GM23338 (cell line): ENCODE measurements around the gene CBFA2T2. TPM values are rescaled to one million over a fixed set of nuclear protein-coding genes. Genes with fewer than 3 reads are reported as not detected.

ENCODE experiments used
- ATAC-seq: fragments of 200-7000 bp; cut with Tn5 transposase; 3 replicates; pipeline ENCODE4 v1.9.1; 2020
- DNase-seq: peaks from one replicate; pipeline ENCODE4 v3.0.0-alpha.2; 2015; ENCODE audit warnings: low spot score
- H2AFZ ChIP-seq: fragments of 200-600 bp; sonication (generic); 2 replicates; pipeline ENCODE4 v1.8.0; 2016; ENCODE audit warnings: antibody characterized with exemption, mild to moderate bottlenecking, moderate library complexity
- H3F3A ChIP-seq: fragments of 200-600 bp; sonication (generic); replicated peaks from 2 replicates; pipeline ENCODE4 v1.8.0; 2017; ENCODE audit warnings: antibody characterized with exemption, mixed run types, low read depth
- H3K27ac ChIP-seq: fragments of 200-600 bp; sonication (generic); 2 replicates; pipeline ENCODE4 v1.6.1; 2016; ENCODE audit warnings: low read depth
- H3K27me3 ChIP-seq: fragments of 200-600 bp; sonication (generic); 2 replicates; pipeline ENCODE4 v1.8.0; 2016; ENCODE audit warnings: mild to moderate bottlenecking, mixed run types, moderate library complexity; ENCODE audit not compliant: insufficient read depth
- H3K36me3 ChIP-seq: fragments of 200-600 bp; sonication (generic); 2 replicates; pipeline ENCODE4 v1.8.0; 2016; ENCODE audit warnings: mild to moderate bottlenecking; ENCODE audit not compliant: insufficient read depth
- H3K4me1 ChIP-seq: fragments of 200-600 bp; sonication (generic); 2 replicates; pipeline ENCODE4 v1.8.0; 2016; ENCODE audit warnings: mild to moderate bottlenecking, moderate library complexity; ENCODE audit not compliant: insufficient read depth
- H3K4me2 ChIP-seq: fragments of 200-600 bp; sonication (generic); 2 replicates; pipeline ENCODE4 v1.7.1; 2017; ENCODE audit warnings: mixed run types
- H3K4me3 ChIP-seq: fragments of 200-600 bp; sonication (generic); 2 replicates; pipeline ENCODE4 v1.6.1; 2016; ENCODE audit warnings: mixed run types
- H3K79me2 ChIP-seq: fragments of 200-600 bp; sonication (generic); replicated peaks from 2 replicates; pipeline ENCODE4 v1.8.0; 2017; ENCODE audit warnings: mild to moderate bottlenecking; ENCODE audit not compliant: insufficient read depth
- H3K9me2 ChIP-seq: fragments of 200-600 bp; sonication (generic); 2 replicates; pipeline ENCODE4 v1.8.0; 2017; ENCODE audit not compliant: insufficient read depth
- H4K20me1 ChIP-seq: fragments of 200-600 bp; sonication (generic); replicated peaks from 2 replicates; pipeline ENCODE4 v1.8.0; 2017; ENCODE audit warnings: mild to moderate bottlenecking; ENCODE audit not compliant: insufficient read depth
- H3K27ac Mint-ChIP-seq: 2 replicates; pipeline ENCODE4 v1.8.0; 2020; ENCODE audit warnings: inconsistent platforms, mild to moderate bottlenecking, moderate library complexity, mixed read lengths
- H3K27me3 Mint-ChIP-seq: 3 replicates; pipeline ENCODE4 v1.8.0; 2022; ENCODE audit warnings: low read depth, mild to moderate bottlenecking, moderate library complexity, mixed read lengths, inconsistent platforms; ENCODE audit not compliant: insufficient read depth, poor library complexity
- H3K36me3 Mint-ChIP-seq: 3 replicates; pipeline ENCODE4 v1.8.0; 2021; ENCODE audit warnings: low read depth, mild to moderate bottlenecking, inconsistent platforms, moderate library complexity, mixed read lengths
- H3K4me1 Mint-ChIP-seq: 3 replicates; pipeline ENCODE4 v1.8.0; 2020; ENCODE audit warnings: mild to moderate bottlenecking, inconsistent platforms, mixed read lengths
- H3K4me3 Mint-ChIP-seq: 3 replicates; pipeline ENCODE4 v1.8.0; 2021; ENCODE audit warnings: moderate library complexity, mild to moderate bottlenecking, inconsistent platforms, mixed read lengths
- H3K9me3 Mint-ChIP-seq: 3 replicates; pipeline ENCODE4 v1.8.0; 2020; ENCODE audit warnings: moderate library complexity, mild to moderate bottlenecking, inconsistent platforms, mixed read lengths
- CREB1 ChIP-seq: fragments of 250-450 bp; sonication (Bioruptor Pico); IDR thresholded peaks from 2 replicates; pipeline ENCODE4 v1.5.0; 2020; ENCODE audit warnings: low read depth, mild to moderate bottlenecking, moderate library complexity
- EZH2 ChIP-seq: fragments of 200-600 bp; sonication (generic); IDR thresholded peaks from one replicate; pipeline ENCODE4 v1.8.0; 2017; ENCODE audit warnings: antibody characterized with exemption, mild to moderate bottlenecking, low read depth; ENCODE audit not compliant: unreplicated experiment
- EZH2phosphoT487 ChIP-seq: fragments of 200-600 bp; sonication (generic); IDR thresholded peaks from one replicate; pipeline ENCODE4 v1.8.1; 2018; ENCODE audit warnings: antibody characterized with exemption; ENCODE audit not compliant: unreplicated experiment
- JUNB ChIP-seq: IDR thresholded peaks from one replicate; pipeline ENCODE4 v1.6.1; 2016; ENCODE audit warnings: antibody characterized with exemption; ENCODE audit not compliant: unreplicated experiment
- NANOG ChIP-seq: IDR thresholded peaks from 2 replicates; pipeline ENCODE4 v1.6.1; 2016; ENCODE audit warnings: antibody characterized with exemption, borderline replicate concordance
- STAT1 ChIP-seq: IDR thresholded peaks from one replicate; pipeline ENCODE4 v1.6.1; 2016; ENCODE audit warnings: antibody characterized with exemption; ENCODE audit not compliant: unreplicated experiment
- ZNF114 ChIP-seq: fragments of 250-450 bp; sonication (Bioruptor Pico); IDR thresholded peaks from 2 replicates; pipeline ENCODE4 v1.5.0; 2020; ENCODE audit warnings: mild to moderate bottlenecking, moderate library complexity
- polyA plus RNA-seq: library from polyadenylated mRNA; unstranded; fragments of >200 nt; fragmentation: Nextera tagmentation; extraction: Ambion mirVana; gene quantifications from 2 replicates; pipeline ENCODE4 v1.2.1, GENCODE V29; 2016
- total RNA-seq: library from RNA; depleted of rRNA; stranded (reverse); fragments of >200 nt; shearing (Covaris generic); gene quantifications from 2 replicates; pipeline ENCODE4 v1.2.3, GENCODE V29; 2014
- TF ChIP-seq, protein P1 (sequence below): fragments of 250-450 bp; sonication (Bioruptor Pico); IDR thresholded peaks from 2 replicates; pipeline ENCODE4 v1.5.0; 2020; ENCODE audit warnings: mild to moderate bottlenecking, moderate library complexity

Gene CBFA2T2
- total and polyA plus RNA-seq, 2 experiments from 2014 or later: 12.7 to 15.8 TPM

DNA sequence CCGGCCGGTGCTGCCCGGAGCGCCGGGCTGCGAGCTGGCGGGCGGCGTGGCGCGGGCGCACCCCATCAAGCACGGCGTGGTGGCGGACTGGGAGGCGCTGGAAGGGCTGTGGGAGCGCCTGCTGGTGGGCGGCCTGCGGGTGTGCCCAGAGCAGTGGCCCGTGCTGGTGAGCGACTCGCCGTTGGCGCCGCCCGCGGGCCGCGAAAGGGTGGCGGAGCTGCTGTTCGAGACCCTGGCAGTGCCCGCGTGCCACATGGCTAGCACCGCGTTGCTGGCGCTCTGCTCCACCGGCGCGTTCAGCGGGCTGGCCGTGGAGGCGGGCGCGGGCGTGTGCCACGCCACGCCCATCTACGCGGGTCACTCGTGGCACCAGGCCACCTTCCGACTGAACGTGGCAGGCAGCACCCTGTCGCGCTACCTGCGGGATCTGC, 177.4 kb downstream of the CBFA2T2 start:
- Histone ChIP-seq H3K79me2 (no peaks in the 10 kb centered on the region), H3K4me1 (peaks cover 14% of the 10 kb centered on the region; the same call in 1 of the 2 replicates), H3K9me2 (no peaks in the 10 kb centered on the region), H3F3A (peaks cover 11% of the 10 kb centered on the region; the same call in 1 of the 2 replicates), H3K4me3 (peak overlapping the region; percentile 53), H3K36me3 (no peaks in the 10 kb centered on the region; the same call in 1 of the 2 replicates), H4K20me1 (peaks cover 3% of the 10 kb centered on the region), H3K4me2 (peak overlapping the region; percentile 76), H3K27ac (no peak overlapping the region), H2AFZ (peak overlapping the region; percentile 80; the same call in 1 of the 2 replicates), H3K27me3 (peaks cover 17% of the 10 kb centered on the region; the same call in 1 of the 2 replicates)
- TF ChIP-seq EZH2 (no peak), JUNB (no peak), STAT1 (no peak), NANOG (no peak), ZNF114 (no peak), EZH2phosphoT487 (no peak), CREB1 (CRISPR knock-in tag) (no peak)
- TF ChIP-seq, protein P1, sequence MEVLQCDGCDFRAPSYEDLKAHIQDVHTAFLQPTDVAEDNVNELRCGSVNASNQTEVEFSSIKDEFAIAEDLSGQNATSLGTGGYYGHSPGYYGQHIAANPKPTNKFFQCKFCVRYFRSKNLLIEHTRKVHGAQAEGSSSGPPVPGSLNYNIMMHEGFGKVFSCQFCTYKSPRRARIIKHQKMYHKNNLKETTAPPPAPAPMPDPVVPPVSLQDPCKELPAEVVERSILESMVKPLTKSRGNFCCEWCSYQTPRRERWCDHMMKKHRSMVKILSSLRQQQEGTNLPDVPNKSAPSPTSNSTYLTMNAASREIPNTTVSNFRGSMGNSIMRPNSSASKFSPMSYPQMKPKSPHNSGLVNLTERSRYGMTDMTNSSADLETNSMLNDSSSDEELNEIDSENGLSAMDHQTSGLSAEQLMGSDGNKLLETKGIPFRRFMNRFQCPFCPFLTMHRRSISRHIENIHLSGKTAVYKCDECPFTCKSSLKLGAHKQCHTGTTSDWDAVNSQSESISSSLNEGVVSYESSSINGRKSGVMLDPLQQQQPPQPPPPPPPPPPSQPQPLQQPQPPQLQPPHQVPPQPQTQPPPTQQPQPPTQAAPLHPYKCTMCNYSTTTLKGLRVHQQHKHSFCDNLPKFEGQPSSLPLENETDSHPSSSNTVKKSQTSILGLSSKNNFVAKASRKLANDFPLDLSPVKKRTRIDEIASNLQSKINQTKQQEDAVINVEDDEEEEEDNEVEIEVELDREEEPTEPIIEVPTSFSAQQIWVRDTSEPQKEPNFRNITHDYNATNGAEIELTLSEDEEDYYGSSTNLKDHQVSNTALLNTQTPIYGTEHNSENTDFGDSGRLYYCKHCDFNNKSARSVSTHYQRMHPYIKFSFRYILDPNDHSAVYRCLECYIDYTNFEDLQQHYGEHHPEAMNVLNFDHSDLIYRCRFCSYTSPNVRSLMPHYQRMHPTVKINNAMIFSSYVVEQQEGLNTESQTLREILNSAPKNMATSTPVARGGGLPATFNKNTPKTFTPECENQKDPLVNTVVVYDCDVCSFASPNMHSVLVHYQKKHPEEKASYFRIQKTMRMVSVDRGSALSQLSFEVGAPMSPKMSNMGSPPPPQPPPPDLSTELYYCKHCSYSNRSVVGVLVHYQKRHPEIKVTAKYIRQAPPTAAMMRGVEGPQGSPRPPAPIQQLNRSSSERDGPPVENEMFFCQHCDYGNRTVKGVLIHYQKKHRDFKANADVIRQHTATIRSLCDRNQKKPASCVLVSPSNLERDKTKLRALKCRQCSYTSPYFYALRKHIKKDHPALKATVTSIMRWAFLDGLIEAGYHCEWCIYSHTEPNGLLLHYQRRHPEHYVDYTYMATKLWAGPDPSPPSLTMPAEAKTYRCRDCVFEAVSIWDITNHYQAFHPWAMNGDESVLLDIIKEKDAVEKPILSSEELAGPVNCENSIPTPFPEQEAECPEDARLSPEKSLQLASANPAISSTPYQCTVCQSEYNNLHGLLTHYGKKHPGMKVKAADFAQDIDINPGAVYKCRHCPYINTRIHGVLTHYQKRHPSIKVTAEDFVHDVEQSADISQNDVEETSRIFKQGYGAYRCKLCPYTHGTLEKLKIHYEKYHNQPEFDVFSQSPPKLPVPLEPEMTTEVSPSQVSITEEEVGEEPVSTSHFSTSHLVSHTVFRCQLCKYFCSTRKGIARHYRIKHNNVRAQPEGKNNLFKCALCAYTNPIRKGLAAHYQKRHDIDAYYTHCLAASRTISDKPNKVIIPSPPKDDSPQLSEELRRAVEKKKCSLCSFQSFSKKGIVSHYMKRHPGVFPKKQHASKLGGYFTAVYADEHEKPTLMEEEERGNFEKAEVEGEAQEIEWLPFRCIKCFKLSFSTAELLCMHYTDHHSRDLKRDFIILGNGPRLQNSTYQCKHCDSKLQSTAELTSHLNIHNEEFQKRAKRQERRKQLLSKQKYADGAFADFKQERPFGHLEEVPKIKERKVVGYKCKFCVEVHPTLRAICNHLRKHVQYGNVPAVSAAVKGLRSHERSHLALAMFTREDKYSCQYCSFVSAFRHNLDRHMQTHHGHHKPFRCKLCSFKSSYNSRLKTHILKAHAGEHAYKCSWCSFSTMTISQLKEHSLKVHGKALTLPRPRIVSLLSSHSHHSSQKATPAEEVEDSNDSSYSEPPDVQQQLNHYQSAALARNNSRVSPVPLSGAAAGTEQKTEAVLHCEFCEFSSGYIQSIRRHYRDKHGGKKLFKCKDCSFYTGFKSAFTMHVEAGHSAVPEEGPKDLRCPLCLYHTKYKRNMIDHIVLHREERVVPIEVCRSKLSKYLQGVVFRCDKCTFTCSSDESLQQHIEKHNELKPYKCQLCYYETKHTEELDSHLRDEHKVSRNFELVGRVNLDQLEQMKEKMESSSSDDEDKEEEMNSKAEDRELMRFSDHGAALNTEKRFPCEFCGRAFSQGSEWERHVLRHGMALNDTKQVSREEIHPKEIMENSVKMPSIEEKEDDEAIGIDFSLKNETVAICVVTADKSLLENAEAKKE (CRISPR knock-in tag): no peak
- peaks cover 25% of the 10 kb centered on the region for H3K27me3 Mint-ChIP-seq
- H3K4me1 Mint-ChIP-seq: peaks cover 32% of the 10 kb centered on the region
- ATAC-seq (peak; percentile 15), DNase-seq (no peak)
- peak overlapping the region; percentile 61 for H3K4me3 Mint-ChIP-seq
- no peak overlapping the region for H3K27ac Mint-ChIP-seq
- H3K9me3 Mint-ChIP-seq: no peaks in the 10 kb centered on the region
- H3K36me3 Mint-ChIP-seq: peaks cover 34% of the 10 kb centered on the region
